HFF-Myc (cell line): ENCODE results near the gene VAC14.

ENCODE experiments used
- DNase-seq: peaks from one replicate; pipeline ENCODE4 v3.0.0-alpha.2; 2011; ENCODE audit warnings: low read depth; ENCODE audit errors: extremely low read depth
- H3K4me3 ChIP-seq: replicated peaks from 2 replicates; pipeline ENCODE4 v1.5.1; 2011; ENCODE audit warnings: low read depth, mild to moderate bottlenecking, control low read depth, low read length
- TF ChIP-seq, protein P1 (sequence below): IDR thresholded peaks from 2 replicates; pipeline ENCODE4 v1.5.1; 2012; ENCODE audit warnings: mild to moderate bottlenecking, low read depth, low read length, control low read depth; ENCODE audit errors: missing control alignments

The VAC14 gene

GRCh38 chr16:70778901-70779309, 22.1 kb downstream of the VAC14 start:
- DNase-seq = peak; percentile 88
- no peak overlapping the region for H3K4me3 ChIP-seq
- TF ChIP-seq, protein P1, sequence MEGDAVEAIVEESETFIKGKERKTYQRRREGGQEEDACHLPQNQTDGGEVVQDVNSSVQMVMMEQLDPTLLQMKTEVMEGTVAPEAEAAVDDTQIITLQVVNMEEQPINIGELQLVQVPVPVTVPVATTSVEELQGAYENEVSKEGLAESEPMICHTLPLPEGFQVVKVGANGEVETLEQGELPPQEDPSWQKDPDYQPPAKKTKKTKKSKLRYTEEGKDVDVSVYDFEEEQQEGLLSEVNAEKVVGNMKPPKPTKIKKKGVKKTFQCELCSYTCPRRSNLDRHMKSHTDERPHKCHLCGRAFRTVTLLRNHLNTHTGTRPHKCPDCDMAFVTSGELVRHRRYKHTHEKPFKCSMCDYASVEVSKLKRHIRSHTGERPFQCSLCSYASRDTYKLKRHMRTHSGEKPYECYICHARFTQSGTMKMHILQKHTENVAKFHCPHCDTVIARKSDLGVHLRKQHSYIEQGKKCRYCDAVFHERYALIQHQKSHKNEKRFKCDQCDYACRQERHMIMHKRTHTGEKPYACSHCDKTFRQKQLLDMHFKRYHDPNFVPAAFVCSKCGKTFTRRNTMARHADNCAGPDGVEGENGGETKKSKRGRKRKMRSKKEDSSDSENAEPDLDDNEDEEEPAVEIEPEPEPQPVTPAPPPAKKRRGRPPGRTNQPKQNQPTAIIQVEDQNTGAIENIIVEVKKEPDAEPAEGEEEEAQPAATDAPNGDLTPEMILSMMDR = no peak

DNA sequence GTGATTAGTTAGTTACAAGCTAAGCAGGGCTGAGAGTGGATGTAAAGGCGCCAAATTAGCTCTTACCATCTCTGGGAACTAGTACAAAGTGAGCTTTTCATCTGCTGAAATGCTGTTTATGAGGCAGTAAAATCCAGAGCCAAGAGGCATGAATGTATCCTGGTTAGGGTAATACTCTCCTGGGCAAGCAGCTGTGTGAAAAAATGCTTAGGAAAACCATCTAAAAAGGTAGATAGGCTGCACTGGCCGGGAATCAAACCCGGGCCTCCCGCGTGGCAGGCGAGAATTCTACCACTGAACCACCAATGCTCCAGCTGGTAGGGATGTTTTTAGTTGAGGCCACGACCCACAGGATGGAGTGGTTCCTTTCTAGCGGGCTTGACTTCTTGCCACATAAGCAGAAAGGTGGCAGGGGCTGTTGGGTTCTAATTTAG, 23.0 kb downstream of the VAC14 start:
- DNase-seq = no peak
- TF ChIP-seq, protein P1 = no peak

GRCh38 chr16:70777496-70777895, 23.5 kb downstream of the VAC14 start:
- no peak for DNase-seq
- no peak overlapping the region for H3K4me3 ChIP-seq
- TF ChIP-seq, protein P1 = no peak

More for the DNA sequence above, 23.0 kb downstream of the VAC14 start:
- no peak overlapping the region for H3K4me3 ChIP-seq

DNA sequence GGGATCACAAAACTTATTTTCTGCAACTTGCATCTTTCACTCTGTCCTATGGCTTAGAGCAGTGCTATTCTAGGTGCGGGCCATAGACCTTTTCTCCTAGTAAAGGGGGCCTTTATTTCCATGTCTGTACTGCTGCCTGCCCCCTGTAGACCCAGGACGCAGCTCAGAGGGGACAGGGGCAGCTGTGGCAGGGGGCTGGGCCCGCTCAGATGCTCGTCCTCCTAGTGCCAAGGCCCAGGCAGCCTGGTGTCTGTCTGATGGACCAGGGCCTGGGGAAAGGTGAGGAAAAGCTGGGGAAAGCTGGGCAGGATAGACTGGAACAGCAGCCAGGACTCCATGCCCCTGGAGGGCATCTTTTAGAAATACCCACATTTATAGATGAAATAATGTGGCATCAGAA, 25.6 kb downstream of the VAC14 start:
- no peak overlapping the region for H3K4me3 ChIP-seq
- TF ChIP-seq, protein P1 = no peak
- DNase-seq = no peak

- no peak for DNase-seq
- TF ChIP-seq, protein P1 = no peak
- H3K4me3 ChIP-seq = no peak overlapping the region
Measured at GRCh38 chr16:70774261-70774660, 26.7 kb downstream of the VAC14 start.

GRCh38 chr16:70772493-70772892, 28.5 kb downstream of the VAC14 start:
- no peak for DNase-seq
- no peak overlapping the region for H3K4me3 ChIP-seq
- TF ChIP-seq, protein P1 = no peak

GRCh38 chr16:70770626-70771552, 30.1 kb downstream of the VAC14 start:
- DNase-seq = no peak
- TF ChIP-seq, protein P1 = peak; percentile 96
- H3K4me3 ChIP-seq = no peak overlapping the region
